ENCODE measurements around the gene SLC49A3. TPM values are rescaled to one million over a fixed set of nuclear protein-coding genes. Genes with fewer than 3 reads are reported as not detected.

SLC49A3 gene
- total RNA-seq = 2.2 and 8.6 TPM in 2 replicates

DNA sequence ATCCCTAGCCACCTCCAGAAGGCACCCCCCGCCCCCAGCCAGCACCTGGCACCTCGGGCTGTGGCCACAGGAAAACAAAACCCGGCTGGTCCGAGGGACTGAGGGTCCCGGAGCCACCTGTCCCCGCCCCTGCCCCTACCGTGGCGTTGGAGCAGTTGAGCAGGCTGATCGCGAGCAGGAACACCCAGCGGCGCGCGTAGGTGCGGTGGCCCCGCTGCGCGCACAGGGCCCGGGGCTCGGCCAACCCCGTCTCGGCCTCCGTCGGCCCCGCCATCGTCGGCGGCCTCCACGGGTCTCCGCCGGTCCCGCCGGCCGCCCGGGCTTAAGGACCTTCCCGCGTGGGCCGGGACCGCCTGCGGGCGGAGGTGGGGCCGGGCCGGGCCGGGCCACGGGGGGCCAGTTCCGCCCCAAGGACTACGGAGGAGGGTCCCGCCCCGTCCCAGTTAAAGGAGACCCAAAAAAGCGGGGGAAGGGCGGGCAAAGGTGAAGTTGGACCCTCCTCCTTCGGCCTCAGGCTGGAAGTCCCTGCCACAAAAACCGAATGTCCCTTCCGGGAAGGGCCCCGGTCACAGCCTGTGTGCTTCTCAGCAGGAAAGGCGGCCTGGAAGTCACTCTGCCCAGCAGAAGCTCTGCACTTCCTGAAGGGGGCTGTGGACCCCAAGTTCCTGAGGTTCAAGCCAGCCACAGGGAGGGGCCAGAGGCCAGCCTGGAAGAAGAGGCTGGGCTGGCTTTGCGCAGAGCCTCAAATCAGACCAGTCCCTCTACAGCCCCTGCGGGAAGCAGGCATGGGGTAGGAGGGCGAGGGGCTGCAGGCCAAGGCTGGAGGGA lies at the start of gene SLC49A3:
TSS of gene SLC49A3 (minus strand) at position 298 of the 828 bp plus-strand sequence. CDS start at position 274, 24 bp downstream.

GRCh38 chr4:705278-706082 lies 16.5 kb upstream of the SLC49A3 start, which contains the start of gene PCGF3:
TSS of gene PCGF3 (plus strand) at chr4:705832. CDS start at chr4:733681, 27,849 bp downstream.

GRCh38 chr4:674172-675035 lies 14.5 kb downstream of the SLC49A3 start, which contains the start of the genes ATP5ME and MYL5:
TSS of gene ATP5ME (minus strand) at chr4:674276. CDS start at chr4:674247, 29 bp downstream.
TSS of gene MYL5 (plus strand) at chr4:674542. CDS start at chr4:678027, 3,485 bp downstream.

Other genes with a start within 250 kb of the SLC49A3 start
- 15.2 and 16.5 TPM in 2 replicates for gene ZNF721, start 190.0 kb downstream of the SLC49A3 start, total RNA-seq
- 48.4 and 49.4 TPM in 2 replicates for gene PIGG, start 189.9 kb downstream of the SLC49A3 start, total RNA-seq
- not detected in 2 replicates for gene TMEM271, start 112.9 kb downstream of the SLC49A3 start, total RNA-seq
- gene PDE6B, start 63.6 kb downstream of the SLC49A3 start, total RNA-seq = 0.37 TPM in 1 of 2 replicates, not detected in the other
- 351 and 373 TPM in 2 replicates for gene ATP5ME, start 14.9 kb downstream of the SLC49A3 start, total RNA-seq
- gene MYL5, start 14.6 kb downstream of the SLC49A3 start, total RNA-seq = 18.9 and 27.5 TPM in 2 replicates
- 26.2 and 27.9 TPM in 2 replicates for gene PCGF3, start 16.7 kb upstream of the SLC49A3 start, total RNA-seq
- not detected in 2 replicates for gene CPLX1, start 137.0 kb upstream of the SLC49A3 start, total RNA-seq
- 54.9 and 58.3 TPM in 2 replicates for gene GAK, start 243.2 kb upstream of the SLC49A3 start, total RNA-seq
- gene TMEM175, start 243.3 kb upstream of the SLC49A3 start, total RNA-seq = 15.7 and 16.7 TPM in 2 replicates